ENCODE results near the gene EIF4G3. TPM values are rescaled to one million over a fixed set of nuclear protein-coding genes. Genes with fewer than 3 reads are reported as not detected.
"Not testable (repeated sequence)": the region's sequence is repeated elsewhere in the genome, so short reads cannot be mapped to it uniquely, and the experiment has no call there.

Gene EIF4G3
- total RNA-seq, result 10 to 100 TPM; 37.9 to 41.2 TPM

- ChIA-PET POLR2A (interaction anchor here (0.7 kb wide), 1 partner anchor 390 kb away, joined by 4 read pairs; the partner anchor contains the start of gene HP1BP3), CTCF (interaction anchor here (3.1 kb wide), 1 partner anchor 18 kb away, joined by 11 read pairs; no protein-coding TSS in a partner anchor)
- Mint-ChIP-seq H3K4me1 (ENCODE audit: low read depth) (peaks cover 30% of the 10 kb centered on the region), H3K36me3 (ENCODE audit: low read depth) (peaks cover 16% of the 10 kb centered on the region), H3K9me3 (ENCODE audit: insufficient read depth) (no peaks in the 10 kb centered on the region), H3K27ac (peak within 1 kb of the TSS; percentile 90), H3K4me3 (peak within 1 kb of the TSS; percentile 82), H3K27me3 (ENCODE audit: low read depth) (peaks cover 5% of the 10 kb centered on the region)
- peak; percentile 100 for DNase-seq
- ATAC-seq, result peak; percentile 97
Measured at GRCh38 chr1:21176586-21177555, at the start of gene EIF4G3. Gene EIF4G3 (minus strand): TSS chr1:21176897. CDS start chr1:21002742, 174,155 bp downstream.

- H3K27ac Mint-ChIP-seq, result no peak overlapping the region
- no peaks in the 10 kb centered on the region for H3K9me3 Mint-ChIP-seq (ENCODE audit: insufficient read depth)
- ChIA-PET CTCF (interaction anchor here (3.1 kb wide), 1 partner anchor 143 kb away, joined by 11 read pairs; no protein-coding TSS in a partner anchor), POLR2A (no interaction called here)
- DNase-seq (no peak), ATAC-seq (no peak)
- peaks cover 41% of the 10 kb centered on the region for H3K36me3 Mint-ChIP-seq (ENCODE audit: low read depth)
- no peaks in the 10 kb centered on the region for H3K27me3 Mint-ChIP-seq (ENCODE audit: low read depth)
- no peaks in the 10 kb centered on the region for H3K4me1 Mint-ChIP-seq (ENCODE audit: low read depth)
- no peak overlapping the region for H3K4me3 Mint-ChIP-seq
Measured at GRCh38 chr1:21225065-21225464, 48.4 kb upstream of the EIF4G3 start.

GRCh38 chr1:21220815-21221214 lies 44.1 kb upstream of the EIF4G3 start:
- no peak overlapping the region for H3K4me3 Mint-ChIP-seq
- ChIA-PET CTCF (interaction anchor here (1.3 kb wide), 1 partner anchor 143 kb away, joined by 3 read pairs; no protein-coding TSS in a partner anchor), POLR2A (no interaction called here)
- H3K27me3 Mint-ChIP-seq (ENCODE audit: low read depth), result no peaks in the 10 kb centered on the region
- H3K36me3 Mint-ChIP-seq (ENCODE audit: low read depth), result peaks cover 33% of the 10 kb centered on the region
- H3K4me1 Mint-ChIP-seq (ENCODE audit: low read depth), result no peaks in the 10 kb centered on the region
- H3K27ac Mint-ChIP-seq, result no peak overlapping the region
- DNase-seq (no peak), ATAC-seq (no peak)
- no peaks in the 10 kb centered on the region for H3K9me3 Mint-ChIP-seq (ENCODE audit: insufficient read depth)

- no peaks in the 10 kb centered on the region for H3K27me3 Mint-ChIP-seq (ENCODE audit: low read depth)
- CTCF ChIA-PET, result interaction anchor here (1.3 to 4.5 kb wide), 3 partner anchors 12 to 149 kb away, joined by 3 to 51 read pairs (median 15); no protein-coding TSS in a partner anchor
Measured at GRCh38 chr1:21219674-21220073, 43.0 kb upstream of the EIF4G3 start.

GRCh38 chr1:21217812-21218596 lies 41.3 kb upstream of the EIF4G3 start:
- peak; percentile 67 for ATAC-seq
- CTCF ChIA-PET, result interaction anchor here (0.6 to 4.5 kb wide), 18 partner anchors 11 to 521 kb away, joined by 3 to 51 read pairs (median 4); no protein-coding TSS in a partner anchor
- no peak overlapping the region for H3K4me3 Mint-ChIP-seq
- no peaks in the 10 kb centered on the region for H3K9me3 Mint-ChIP-seq (ENCODE audit: insufficient read depth)
- H3K4me1 Mint-ChIP-seq (ENCODE audit: low read depth), result no peaks in the 10 kb centered on the region
- DNase-seq, result peak; percentile 61
- POLR2A ChIA-PET, result no interaction called here
- H3K27ac Mint-ChIP-seq, result no peak overlapping the region
- no peaks in the 10 kb centered on the region for H3K27me3 Mint-ChIP-seq (ENCODE audit: low read depth)
- peaks cover 17% of the 10 kb centered on the region for H3K36me3 Mint-ChIP-seq (ENCODE audit: low read depth)

More at GRCh38 chr1:21219674-21220073, 43.0 kb upstream of the EIF4G3 start:
- POLR2A ChIA-PET, result no interaction called here
- H3K9me3 Mint-ChIP-seq (ENCODE audit: insufficient read depth), result no peaks in the 10 kb centered on the region
- H3K27ac Mint-ChIP-seq, result no peak overlapping the region
- DNase-seq, result no peak
- no peak for ATAC-seq
- H3K4me3 Mint-ChIP-seq, result no peak overlapping the region
- no peaks in the 10 kb centered on the region for H3K4me1 Mint-ChIP-seq (ENCODE audit: low read depth)
- H3K36me3 Mint-ChIP-seq (ENCODE audit: low read depth), result peaks cover 27% of the 10 kb centered on the region

- ChIA-PET POLR2A (no interaction called here), CTCF (interaction anchor here (0.6 to 4.5 kb wide), 23 partner anchors 11 to 520 kb away, joined by 3 to 51 read pairs (median 4); no protein-coding TSS in a partner anchor)
- Mint-ChIP-seq H3K36me3 (ENCODE audit: low read depth) (peaks cover 16% of the 10 kb centered on the region), H3K4me1 (ENCODE audit: low read depth) (no peaks in the 10 kb centered on the region), H3K4me3 (no peak overlapping the region), H3K27me3 (ENCODE audit: low read depth) (no peaks in the 10 kb centered on the region), H3K9me3 (ENCODE audit: insufficient read depth) (no peaks in the 10 kb centered on the region), H3K27ac (no peak overlapping the region)
- DNase-seq (peak; percentile 81), ATAC-seq (peak; percentile 64)
Measured at GRCh38 chr1:21216835-21217811, 40.4 kb upstream of the EIF4G3 start.

GRCh38 chr1:21212126-21212525 lies 35.4 kb upstream of the EIF4G3 start:
- H3K27ac Mint-ChIP-seq, result no peak overlapping the region
- ATAC-seq, result no peak
- peaks cover 4% of the 10 kb centered on the region for H3K36me3 Mint-ChIP-seq (ENCODE audit: low read depth)
- DNase-seq, result no peak
- H3K4me1 Mint-ChIP-seq (ENCODE audit: low read depth), result no peaks in the 10 kb centered on the region
- POLR2A ChIA-PET, result no interaction called here
- H3K4me3 Mint-ChIP-seq, result no peak overlapping the region
- H3K27me3 Mint-ChIP-seq (ENCODE audit: low read depth), result no peaks in the 10 kb centered on the region
- CTCF ChIA-PET, result interaction anchor here (2.6 kb wide), 1 partner anchor 17 kb away, joined by 7 read pairs; no protein-coding TSS in a partner anchor
- H3K9me3 Mint-ChIP-seq (ENCODE audit: insufficient read depth), result no peaks in the 10 kb centered on the region

- H3K27me3 Mint-ChIP-seq (ENCODE audit: low read depth); ATAC-seq; H3K9me3 Mint-ChIP-seq (ENCODE audit: insufficient read depth); H3K4me3 Mint-ChIP-seq; H3K36me3 Mint-ChIP-seq (ENCODE audit: low read depth); POLR2A ChIA-PET; DNase-seq; H3K27ac Mint-ChIP-seq; H3K4me1 Mint-ChIP-seq (ENCODE audit: low read depth): not testable (repeated sequence)
- CTCF ChIA-PET, result interaction anchor here (3.4 kb wide), 1 partner anchor 13 kb away, joined by 11 read pairs; no protein-coding TSS in a partner anchor
Measured at GRCh38 chr1:21208137-21208700, 31.5 kb upstream of the EIF4G3 start.

GRCh38 chr1:21206117-21206516 lies 29.4 kb upstream of the EIF4G3 start:
- DNase-seq, result no peak
- Mint-ChIP-seq H3K36me3 (ENCODE audit: low read depth) (no peaks in the 10 kb centered on the region), H3K4me1 (ENCODE audit: low read depth) (no peaks in the 10 kb centered on the region), H3K27me3 (ENCODE audit: low read depth) (no peaks in the 10 kb centered on the region), H3K27ac (no peak overlapping the region), H3K4me3 (no peak overlapping the region), H3K9me3 (ENCODE audit: insufficient read depth) (no peaks in the 10 kb centered on the region)
- ChIA-PET CTCF (interaction anchor here (0.8 kb wide), 1 partner anchor 12 kb away, joined by 4 read pairs; no protein-coding TSS in a partner anchor), POLR2A (no interaction called here)
- no peak for ATAC-seq

GRCh38 chr1:21205416-21205815 lies 28.7 kb upstream of the EIF4G3 start:
- POLR2A ChIA-PET, result no interaction called here
- Mint-ChIP-seq H3K4me3 (no peak overlapping the region), H3K4me1 (ENCODE audit: low read depth) (no peaks in the 10 kb centered on the region), H3K36me3 (ENCODE audit: low read depth) (no peaks in the 10 kb centered on the region), H3K9me3 (ENCODE audit: insufficient read depth) (no peaks in the 10 kb centered on the region), H3K27me3 (ENCODE audit: low read depth) (no peaks in the 10 kb centered on the region), H3K27ac (no peak overlapping the region)
- ATAC-seq (no peak), DNase-seq (no peak)
- CTCF ChIA-PET, result interaction anchor here (0.8 to 1.0 kb wide), 2 partner anchors 10 to 12 kb away, joined by 4 to 5 read pairs; no protein-coding TSS in a partner anchor
